Body of pancreas (tissue), 4 donors: ENCODE data around the gene TXNRD2. TPM values are rescaled to one million over a fixed set of nuclear protein-coding genes. Genes with fewer than 3 reads are reported as not detected.

Source experiments
- ATAC-seq: fragments of 150-250 bp; one replicate; pipeline ENCODE4 v1.9.1; 2016
- DNase-seq, 4 donors: peaks; one replicate each; pipeline ENCODE4 v3.0.0-alpha.2; 2019
- H3K27ac ChIP-seq, 4 donors: fragments of 200-600 bp; sonication (generic); 1 replicate in 3 of 4; 2 replicates in 1 of 4; pipeline versions ENCODE4 v1.5.1 to v1.6.1; 2016 to 2019; ENCODE audit warnings: mild to moderate bottlenecking in 1 of 4, mixed read lengths in 1 of 4, moderate library complexity in 1 of 4
- H3K27me3 ChIP-seq, 2 donors: fragments of 200-600 bp; sonication (generic); one replicate each; pipeline ENCODE4 v1.6.0; 2016; ENCODE audit warnings: mild to moderate bottlenecking in 1 of 2
- H3K36me3 ChIP-seq, 2 donors: fragments of 200-600 bp; sonication (generic); replicated peaks in 1 of 2; 2 replicates each; pipeline ENCODE4 v1.5.1; 2016; ENCODE audit warnings: low read depth in 2 of 2; ENCODE audit not compliant: insufficient read depth in 1 of 2
- H3K4me1 ChIP-seq: fragments of 200-600 bp; sonication (generic); one replicate; pipeline ENCODE4 v1.6.0; 2016
- H3K4me3 ChIP-seq, 2 donors: fragments of 200-600 bp; sonication (generic); 1 replicate in 1 of 2; 2 replicates in 1 of 2; pipeline ENCODE4 v1.5.1; 2016 to 2019
- H3K9me3 ChIP-seq, 3 donors: fragments of 200-600 bp; sonication (generic); 1 replicate in 2 of 3; 2 replicates in 1 of 3; pipeline ENCODE4 v1.5.1; 2016
- CTCF ChIP-seq, 7 experiments: fragments of 450-650 bp in 4 of 7; fragments of 200-600 bp in 3 of 7; sonication (generic) in 3 of 7; IDR thresholded peaks; one replicate each; pipeline ENCODE4 v1.5.1; 2016 to 2019; ENCODE audit warnings: antibody characterized with exemption in 7 of 7
- POLR2A ChIP-seq, 3 donors: fragments of 450-650 bp; IDR thresholded peaks; one replicate each; pipeline ENCODE4 v1.6.1; 2016; ENCODE audit warnings: antibody characterized with exemption in 3 of 3, mild to moderate bottlenecking in 2 of 3
- WGBS, 2 donors: methylation state at CpG; one replicate each; pipeline ENCODE4 v1.1.5; 2017; 5-methylcytosine and 5-hydroxymethylcytosine counted together
- intact Hi-C: fragments of 100-400 bp; cut with DNase I; formaldehyde crosslinking; loops from one replicate; pipeline ENCODE4 v1.15.1; 2023
- total RNA-seq, 2 donors: library from RNA; depleted of rRNA; stranded (reverse); fragments of >200 nt; gene quantifications; one replicate each; pipeline ENCODE4 v1.1.0, GENCODE V29; 2016

The TXNRD2 gene
- total RNA-seq, 2 donors from 2014 or later, result 22.1 to 23.6 TPM

- 73 to 87% methylated on average over 3 to 15 of the region's 15 CpGs for WGBS, 2 donors
Observed at GRCh38 chr22:19893363-19893762, 48.3 kb downstream of the TXNRD2 start.

GRCh38 chr22:19892925-19893324 is 48.7 kb downstream of the TXNRD2 start:
- intact Hi-C loops, result no loop called here
- WGBS, 2 donors, result 82 to 89% methylated on average over 13 of the region's 13 CpGs
- peaks cover 0 to 1% of the 10 kb centered on the region in 2 donors for H3K36me3 ChIP-seq
- no peak for ATAC-seq
- no peak overlapping the region for H3K4me3 ChIP-seq
- no peak overlapping the region for H3K27ac ChIP-seq
- H3K4me1 ChIP-seq, result no peaks in the 10 kb centered on the region
- H3K9me3 ChIP-seq, result no peaks in the 10 kb centered on the region
- TF ChIP-seq POLR2A (IDR thresholded peaks at IDR 0.05), result no peak
- TF ChIP-seq CTCF (IDR thresholded peaks at IDR 0.05), result no peak
- DNase-seq, result no peak
- no peaks in the 10 kb centered on the region for H3K27me3 ChIP-seq

More at GRCh38 chr22:19893363-19893762, 48.3 kb downstream of the TXNRD2 start:
- Histone ChIP-seq H3K4me1 (no peaks in the 10 kb centered on the region), H3K36me3 (peaks cover 0 to 1% of the 10 kb centered on the region in 2 donors), H3K27me3 (no peaks in the 10 kb centered on the region), H3K27ac (no peak overlapping the region), H3K4me3 (no peak overlapping the region), H3K9me3 (no peaks in the 10 kb centered on the region)
- no peak for TF ChIP-seq POLR2A (IDR thresholded peaks at IDR 0.05)
- no peak for TF ChIP-seq CTCF (IDR thresholded peaks at IDR 0.05)
- intact Hi-C loops, result no loop called here
- DNase-seq, result no peak
- ATAC-seq, result no peak

DNA sequence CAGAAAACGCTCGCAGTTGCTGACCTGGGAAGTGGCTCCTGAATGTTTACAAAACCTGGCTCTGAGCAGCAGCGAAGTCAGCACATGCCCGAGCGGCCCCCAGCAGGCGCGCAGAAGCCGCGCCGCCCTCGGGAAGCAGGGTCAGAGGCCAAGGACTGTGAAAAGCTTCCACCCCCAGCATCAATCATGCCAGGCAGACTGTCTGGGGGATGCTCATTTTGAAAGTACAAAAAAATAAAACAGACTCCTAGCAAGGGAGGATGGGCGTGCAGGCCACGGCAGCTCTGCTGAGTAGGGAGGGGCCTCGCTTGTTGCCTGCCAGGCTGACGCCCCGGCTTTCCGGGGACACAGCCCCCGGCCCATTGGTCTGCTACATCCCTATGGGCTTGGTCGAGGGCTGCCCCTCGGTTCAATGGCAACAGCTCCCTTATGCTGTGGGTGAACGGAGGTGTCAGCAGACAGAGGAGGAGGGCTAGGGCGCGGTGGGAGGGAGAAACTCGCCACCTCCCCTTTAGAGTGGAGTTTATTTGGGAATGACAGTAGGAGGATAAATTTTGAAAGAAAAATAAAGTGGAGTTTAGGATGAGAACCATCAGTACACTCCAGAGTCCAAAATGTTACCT is 49.2 kb downstream of the TXNRD2 start:
- no peaks in the 10 kb centered on the region for H3K27me3 ChIP-seq
- WGBS, 2 donors, result 70 to 73% methylated on average over 23 to 24 of the region's 24 CpGs
- no peaks in the 10 kb centered on the region for H3K4me1 ChIP-seq
- intact Hi-C loops, result no loop called here
- no peak for TF ChIP-seq CTCF (IDR thresholded peaks at IDR 0.05)
- no peak for TF ChIP-seq POLR2A (IDR thresholded peaks at IDR 0.05)
- H3K9me3 ChIP-seq, result no peaks in the 10 kb centered on the region
- peak overlapping the region in 1 of 4 donors; percentile 29 for H3K27ac ChIP-seq
- H3K36me3 ChIP-seq, result peaks cover 0 to 1% of the 10 kb centered on the region in 2 donors
- DNase-seq, result no peak
- no peak overlapping the region for H3K4me3 ChIP-seq
- no peak for ATAC-seq

- peak overlapping the region in 1 of 4 donors; percentile 29 for H3K27ac ChIP-seq
- H3K9me3 ChIP-seq, result no peaks in the 10 kb centered on the region
- intact Hi-C loops, result no loop called here
- H3K4me1 ChIP-seq, result no peaks in the 10 kb centered on the region
- ATAC-seq (no peak), DNase-seq (peak in 1 of 4 donors; percentile 25)
- no peak overlapping the region for H3K4me3 ChIP-seq
- 53 to 60% methylated on average over 9 to 32 of the region's 32 CpGs for WGBS, 2 donors
- no peaks in the 10 kb centered on the region for H3K27me3 ChIP-seq
- peaks cover 0 to 1% of the 10 kb centered on the region in 2 donors for H3K36me3 ChIP-seq
- no peak for TF ChIP-seq POLR2A (IDR thresholded peaks at IDR 0.05)
- TF ChIP-seq CTCF (IDR thresholded peaks at IDR 0.05), result no peak
Observed at GRCh38 chr22:19891317-19892256, 50.0 kb downstream of the TXNRD2 start.
